Vagina (tissue), 2 donors: ENCODE data around the gene AQP9. TPM values are rescaled to one million over a fixed set of nuclear protein-coding genes. Genes with fewer than 3 reads are reported as not detected.
"Not testable (repeated sequence)": the region's sequence is repeated elsewhere in the genome, so short reads cannot be mapped to it uniquely, and the experiment has no call there.

ENCODE experiments used
- DNase-seq, 2 donors: peaks; one replicate each; pipeline ENCODE4 v3.0.0-alpha.2; 2017; ENCODE audit errors: extremely low spot score in 2 of 2
- H3K27ac ChIP-seq: fragments of 200-600 bp; sonication (generic); one replicate; pipeline ENCODE4 v1.5.1; 2019
- H3K27me3 ChIP-seq: fragments of 200-600 bp; sonication (generic); one replicate; pipeline ENCODE4 v1.5.1; 2019
- H3K36me3 ChIP-seq, 2 donors: fragments of 200-600 bp; sonication (generic); one replicate each; pipeline ENCODE4 v1.5.1; 2017 to 2019
- H3K4me1 ChIP-seq: fragments of 200-600 bp; sonication (generic); one replicate; pipeline ENCODE4 v1.5.1; 2019
- H3K4me3 ChIP-seq, 2 donors: fragments of 200-600 bp; sonication (generic); 1 replicate in 1 of 2; 2 replicates in 1 of 2; pipeline ENCODE4 v1.5.1; 2016 to 2019
- H3K9me3 ChIP-seq: fragments of 200-600 bp; sonication (generic); one replicate; pipeline ENCODE4 v1.5.1; 2019
- POLR2A ChIP-seq, 2 donors: fragments of 450-650 bp; IDR thresholded peaks; one replicate each; pipeline ENCODE4 v1.6.1; 2017; ENCODE audit warnings: antibody characterized with exemption in 2 of 2, mild to moderate bottlenecking in 2 of 2, moderate library complexity in 2 of 2
- POLR2AphosphoS5 ChIP-seq, 2 donors: sonication (generic); formaldehyde crosslinking; IDR thresholded peaks; one replicate each; pipeline ENCODE4 v1.9.0; 2017; ENCODE audit warnings: antibody characterized with exemption in 2 of 2, mild to moderate bottlenecking in 2 of 2, low read depth in 1 of 2; ENCODE audit not compliant: insufficient read depth in 1 of 2
- intact Hi-C: fragments of 100-400 bp; cut with DNase I; formaldehyde crosslinking; loops from one replicate; pipeline ENCODE4 v1.15.1; 2023
- total RNA-seq: library from RNA; depleted of rRNA; stranded (reverse); fragments of >200 nt; gene quantifications from one replicate; pipeline ENCODE4 v1.2.3, GENCODE V29; 2016
- TF ChIP-seq, protein P1 (sequence below), 3 experiments: fragments of 450-650 bp in 2 of 3; fragments of 200-600 bp in 1 of 3; sonication (generic) in 1 of 3; IDR thresholded peaks; one replicate each; pipeline ENCODE4 v1.5.1; 2017 to 2019; ENCODE audit warnings: antibody characterized with exemption in 3 of 3, mild to moderate bottlenecking in 2 of 3, moderate library complexity in 2 of 3

Gene AQP9
- total RNA-seq, 1 donor from 2014 or later = 1.5 TPM

- Histone ChIP-seq H3K27ac (no peak overlapping the region), H3K9me3 (no peaks in the 10 kb centered on the region), H3K4me1 (peaks cover 12% of the 10 kb centered on the region), H3K4me3 (no peak overlapping the region), H3K36me3 (no peaks in the 10 kb centered on the region), H3K27me3 (no peaks in the 10 kb centered on the region)
- no peak for TF ChIP-seq POLR2A (IDR thresholded peaks at IDR 0.05)
- TF ChIP-seq POLR2AphosphoS5 (IDR thresholded peaks at IDR 0.05; ENCODE audit: insufficient read depth in 1 of 2, low read depth in 1 of 2) = no peak
- TF ChIP-seq, protein P1, sequence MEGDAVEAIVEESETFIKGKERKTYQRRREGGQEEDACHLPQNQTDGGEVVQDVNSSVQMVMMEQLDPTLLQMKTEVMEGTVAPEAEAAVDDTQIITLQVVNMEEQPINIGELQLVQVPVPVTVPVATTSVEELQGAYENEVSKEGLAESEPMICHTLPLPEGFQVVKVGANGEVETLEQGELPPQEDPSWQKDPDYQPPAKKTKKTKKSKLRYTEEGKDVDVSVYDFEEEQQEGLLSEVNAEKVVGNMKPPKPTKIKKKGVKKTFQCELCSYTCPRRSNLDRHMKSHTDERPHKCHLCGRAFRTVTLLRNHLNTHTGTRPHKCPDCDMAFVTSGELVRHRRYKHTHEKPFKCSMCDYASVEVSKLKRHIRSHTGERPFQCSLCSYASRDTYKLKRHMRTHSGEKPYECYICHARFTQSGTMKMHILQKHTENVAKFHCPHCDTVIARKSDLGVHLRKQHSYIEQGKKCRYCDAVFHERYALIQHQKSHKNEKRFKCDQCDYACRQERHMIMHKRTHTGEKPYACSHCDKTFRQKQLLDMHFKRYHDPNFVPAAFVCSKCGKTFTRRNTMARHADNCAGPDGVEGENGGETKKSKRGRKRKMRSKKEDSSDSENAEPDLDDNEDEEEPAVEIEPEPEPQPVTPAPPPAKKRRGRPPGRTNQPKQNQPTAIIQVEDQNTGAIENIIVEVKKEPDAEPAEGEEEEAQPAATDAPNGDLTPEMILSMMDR (IDR thresholded peaks at IDR 0.05) = no peak
- no peak for DNase-seq
- intact Hi-C loops = no loop called here
These were observed 63.3 kb downstream of the AQP9 start for GRCh38 chr15:58201516-58201915.

DNA sequence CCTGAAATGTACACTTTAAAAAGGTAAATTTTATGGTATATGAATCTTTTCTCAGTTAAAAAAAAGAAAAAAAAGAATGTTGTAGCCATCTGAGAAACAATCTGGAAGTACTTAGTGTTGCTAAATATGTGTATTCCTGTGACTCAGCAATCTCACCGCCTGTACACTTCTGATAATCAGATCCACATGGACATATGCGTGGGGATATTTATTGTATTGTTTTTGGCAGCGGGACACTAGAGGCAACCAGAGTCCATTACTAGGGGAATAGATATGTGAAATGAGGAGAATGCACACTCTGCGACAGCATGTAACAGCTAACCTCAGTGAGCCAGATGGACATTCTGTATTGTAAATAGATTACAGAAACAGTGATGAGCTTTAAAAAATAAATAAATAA is 65.4 kb downstream of the AQP9 start:
- DNase-seq = no peak

DNA sequence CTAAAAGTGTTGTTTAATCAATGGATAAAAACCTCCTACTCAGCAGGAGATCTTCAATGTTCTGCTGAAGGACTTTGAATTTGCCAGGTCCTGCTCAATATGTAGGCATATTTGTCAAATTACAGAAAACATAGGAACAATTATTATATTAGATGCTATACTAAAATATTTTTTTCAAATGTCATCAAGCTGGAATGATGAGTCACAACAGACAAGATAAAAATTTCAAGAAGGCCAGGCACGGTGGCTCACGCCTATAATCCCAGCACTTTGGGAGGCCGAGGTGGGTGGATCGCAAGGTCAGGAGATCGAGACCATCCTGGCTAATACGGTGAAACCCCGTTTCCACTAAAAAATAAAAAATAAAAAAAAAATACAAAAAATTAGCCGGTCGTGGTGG is 68.0 kb downstream of the AQP9 start:
- no peak overlapping the region for H3K4me3 ChIP-seq
- no peak for DNase-seq
- H3K9me3 ChIP-seq = no peaks in the 10 kb centered on the region
- H3K27me3 ChIP-seq = no peaks in the 10 kb centered on the region
- intact Hi-C loops = no loop called here
- H3K27ac ChIP-seq = no peak overlapping the region
- H3K4me1 ChIP-seq = peaks cover 28% of the 10 kb centered on the region
- TF ChIP-seq POLR2A (IDR thresholded peaks at IDR 0.05) = no peak
- no peaks in the 10 kb centered on the region for H3K36me3 ChIP-seq

More for the DNA sequence above, 65.4 kb downstream of the AQP9 start:
- Histone ChIP-seq H3K9me3 (no peaks in the 10 kb centered on the region), H3K4me1 (peaks cover 15% of the 10 kb centered on the region), H3K4me3 (no peak overlapping the region), H3K27ac (no peak overlapping the region), H3K36me3 (no peaks in the 10 kb centered on the region), H3K27me3 (no peaks in the 10 kb centered on the region)
- TF ChIP-seq POLR2A (IDR thresholded peaks at IDR 0.05) (no peak), POLR2AphosphoS5 (IDR thresholded peaks at IDR 0.05; ENCODE audit: insufficient read depth in 1 of 2, low read depth in 1 of 2) (no peak)
- TF ChIP-seq, protein P1 (IDR thresholded peaks at IDR 0.05) = no peak
- intact Hi-C loops = no loop called here

GRCh38 chr15:58208217-58208616 is 70.0 kb downstream of the AQP9 start:
- DNase-seq, H3K9me3 ChIP-seq, H3K4me3 ChIP-seq, intact Hi-C loops, H3K27me3 ChIP-seq, H3K36me3 ChIP-seq: not testable (repeated sequence)
- Histone ChIP-seq H3K4me1 (peaks cover 19% of the 10 kb centered on the region), H3K27ac (peak overlapping the region; percentile 44)

GRCh38 chr15:58209007-58209481 is 70.9 kb downstream of the AQP9 start:
- Histone ChIP-seq H3K4me1 (peaks cover 26% of the 10 kb centered on the region), H3K27ac (peak overlapping the region; percentile 44)
- intact Hi-C loops, H3K36me3 ChIP-seq, H3K27me3 ChIP-seq, DNase-seq, H3K9me3 ChIP-seq, H3K4me3 ChIP-seq: not testable (repeated sequence)

DNA sequence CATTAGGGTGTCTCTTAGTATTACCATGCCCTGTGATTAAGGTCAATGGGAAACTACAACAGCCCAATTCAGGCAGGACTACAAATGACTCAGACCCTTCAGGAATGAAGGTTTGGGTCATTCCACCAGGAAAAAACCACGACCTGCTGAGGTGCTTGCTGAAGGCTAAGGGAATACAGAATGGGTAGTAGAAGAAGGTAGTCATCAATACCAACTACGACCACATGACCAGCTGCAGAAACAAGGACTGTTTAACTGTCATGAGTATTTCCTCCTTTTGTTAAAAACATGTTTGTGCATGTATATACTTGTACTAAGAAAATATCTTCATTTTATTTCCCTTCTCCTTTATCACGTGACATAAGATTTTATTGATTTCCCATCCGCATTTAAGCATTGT is 71.8 kb downstream of the AQP9 start:
- H3K4me3 ChIP-seq, H3K27me3 ChIP-seq, H3K27ac ChIP-seq, DNase-seq, intact Hi-C loops, H3K36me3 ChIP-seq, H3K9me3 ChIP-seq: not testable (repeated sequence)
- H3K4me1 ChIP-seq = peaks cover 26% of the 10 kb centered on the region

GRCh38 chr15:58212909-58213526 is 74.8 kb downstream of the AQP9 start:
- Histone ChIP-seq H3K9me3 (no peaks in the 10 kb centered on the region), H3K4me1 (peaks cover 26% of the 10 kb centered on the region), H3K36me3 (no peaks in the 10 kb centered on the region), H3K27ac (peak overlapping the region; percentile 12), H3K4me3 (no peak overlapping the region), H3K27me3 (no peaks in the 10 kb centered on the region)
- TF ChIP-seq POLR2A (IDR thresholded peaks at IDR 0.05) = no peak
- no peak for TF ChIP-seq POLR2AphosphoS5 (IDR thresholded peaks at IDR 0.05; ENCODE audit: insufficient read depth in 1 of 2, low read depth in 1 of 2)
- TF ChIP-seq, protein P1 (IDR thresholded peaks at IDR 0.05) = peak in 2 of 3 experiments; percentile 5 to 15
- no peak for DNase-seq
- intact Hi-C loops = no loop called here
